ENCODE measurements around the gene TRIM68.
A peak's percentile ranks its signal among the peaks of the same experiment; 100 is the strongest.

Gene TRIM68

GRCh38 chr11:4607781-4608666, at the start of gene TRIM68:
Gene TRIM68, minus strand, starts transcription at chr11:4608231. Its CDS starts 2,727 bp downstream, at chr11:4605504.
- Histone ChIP-seq H3K9me3 (ENCODE audit: control insufficient read depth in 2 of 2, low read length in 2 of 2) (no peaks in the 10 kb centered on the region), H3K27me3 (ENCODE audit: control insufficient read depth in 2 of 2, insufficient read depth in 2 of 2, low read length in 2 of 2) (no peaks in the 10 kb centered on the region), H3K36me3 (ENCODE audit: control insufficient read depth in 2 of 2, insufficient read depth in 2 of 2, low read length in 2 of 2) (peaks cover 11 to 16% of the 10 kb centered on the region in 2 donors), H3K4me3 (ENCODE audit: low read length in 2 of 2) (peak within 1 kb of the TSS; percentile 81 to 86), H3K9ac (ENCODE audit: low read depth in 1 of 2, low read length in 2 of 2) (peak within 1 kb of the TSS; percentile 76 to 79), H3K27ac (ENCODE audit: low read depth in 2 of 2, low read length in 2 of 2) (peak within 1 kb of the TSS; percentile 76 to 83), H3K4me1 (ENCODE audit: control insufficient read depth in 2 of 2, insufficient read depth in 2 of 2, low read length in 2 of 2) (peaks cover 3 to 7% of the 10 kb centered on the region in 2 donors)

GRCh38 chr11:4654635-4655369, 46.8 kb upstream of the TRIM68 start:
- H3K27ac ChIP-seq (ENCODE audit: low read depth in 2 of 2, low read length in 2 of 2) = no peak overlapping the region
- no peak overlapping the region for H3K9ac ChIP-seq (ENCODE audit: low read depth in 1 of 2, low read length in 2 of 2)
- H3K27me3 ChIP-seq (ENCODE audit: control insufficient read depth in 2 of 2, insufficient read depth in 2 of 2, low read length in 2 of 2) = no peaks in the 10 kb centered on the region
- H3K4me3 ChIP-seq (ENCODE audit: low read length in 2 of 2) = no peak overlapping the region
- no peaks in the 10 kb centered on the region for H3K4me1 ChIP-seq (ENCODE audit: control insufficient read depth in 2 of 2, insufficient read depth in 2 of 2, low read length in 2 of 2)
- no peaks in the 10 kb centered on the region for H3K9me3 ChIP-seq (ENCODE audit: control insufficient read depth in 2 of 2, low read length in 2 of 2)
- H3K36me3 ChIP-seq (ENCODE audit: control insufficient read depth in 2 of 2, insufficient read depth in 2 of 2, low read length in 2 of 2) = no peaks in the 10 kb centered on the region

- no peak overlapping the region for H3K4me3 ChIP-seq (ENCODE audit: low read length in 2 of 2)
- no peak overlapping the region for H3K9ac ChIP-seq (ENCODE audit: low read depth in 1 of 2, low read length in 2 of 2)
- H3K27ac ChIP-seq (ENCODE audit: low read depth in 2 of 2, low read length in 2 of 2) = no peak overlapping the region
- no peaks in the 10 kb centered on the region for H3K4me1 ChIP-seq (ENCODE audit: control insufficient read depth in 2 of 2, insufficient read depth in 2 of 2, low read length in 2 of 2)
- H3K9me3 ChIP-seq (ENCODE audit: control insufficient read depth in 2 of 2, low read length in 2 of 2) = no peaks in the 10 kb centered on the region
- H3K36me3 ChIP-seq (ENCODE audit: control insufficient read depth in 2 of 2, insufficient read depth in 2 of 2, low read length in 2 of 2) = no peaks in the 10 kb centered on the region
- H3K27me3 ChIP-seq (ENCODE audit: control insufficient read depth in 2 of 2, insufficient read depth in 2 of 2, low read length in 2 of 2) = no peaks in the 10 kb centered on the region
Observed at GRCh38 chr11:4647766-4648165, 39.7 kb upstream of the TRIM68 start.

GRCh38 chr11:4645974-4646373, 37.9 kb upstream of the TRIM68 start:
- no peaks in the 10 kb centered on the region for H3K27me3 ChIP-seq (ENCODE audit: control insufficient read depth in 2 of 2, insufficient read depth in 2 of 2, low read length in 2 of 2)
- H3K4me3 ChIP-seq (ENCODE audit: low read length in 2 of 2) = no peak overlapping the region
- no peaks in the 10 kb centered on the region for H3K36me3 ChIP-seq (ENCODE audit: control insufficient read depth in 2 of 2, insufficient read depth in 2 of 2, low read length in 2 of 2)
- H3K9me3 ChIP-seq (ENCODE audit: control insufficient read depth in 2 of 2, low read length in 2 of 2) = no peaks in the 10 kb centered on the region
- no peak overlapping the region for H3K9ac ChIP-seq (ENCODE audit: low read depth in 1 of 2, low read length in 2 of 2)
- H3K4me1 ChIP-seq (ENCODE audit: control insufficient read depth in 2 of 2, insufficient read depth in 2 of 2, low read length in 2 of 2) = no peaks in the 10 kb centered on the region
- no peak overlapping the region for H3K27ac ChIP-seq (ENCODE audit: low read depth in 2 of 2, low read length in 2 of 2)

- Histone ChIP-seq H3K27ac (ENCODE audit: low read depth in 2 of 2, low read length in 2 of 2) (no peak overlapping the region), H3K4me3 (ENCODE audit: low read length in 2 of 2) (no peak overlapping the region), H3K9me3 (ENCODE audit: control insufficient read depth in 2 of 2, low read length in 2 of 2) (no peaks in the 10 kb centered on the region), H3K4me1 (ENCODE audit: control insufficient read depth in 2 of 2, insufficient read depth in 2 of 2, low read length in 2 of 2) (no peaks in the 10 kb centered on the region), H3K27me3 (ENCODE audit: control insufficient read depth in 2 of 2, insufficient read depth in 2 of 2, low read length in 2 of 2) (no peaks in the 10 kb centered on the region), H3K9ac (ENCODE audit: low read depth in 1 of 2, low read length in 2 of 2) (no peak overlapping the region), H3K36me3 (ENCODE audit: control insufficient read depth in 2 of 2, insufficient read depth in 2 of 2, low read length in 2 of 2) (no peaks in the 10 kb centered on the region)
Observed at GRCh38 chr11:4644233-4644632, 36.2 kb upstream of the TRIM68 start.

- Histone ChIP-seq H3K36me3 (ENCODE audit: control insufficient read depth in 2 of 2, insufficient read depth in 2 of 2, low read length in 2 of 2) (no peaks in the 10 kb centered on the region), H3K9ac (ENCODE audit: low read depth in 1 of 2, low read length in 2 of 2) (no peak within 1 kb of the TSS), H3K4me1 (ENCODE audit: control insufficient read depth in 2 of 2, insufficient read depth in 2 of 2, low read length in 2 of 2) (no peaks in the 10 kb centered on the region), H3K4me3 (ENCODE audit: low read length in 2 of 2) (no peak within 1 kb of the TSS), H3K27me3 (ENCODE audit: control insufficient read depth in 2 of 2, insufficient read depth in 2 of 2, low read length in 2 of 2) (no peaks in the 10 kb centered on the region), H3K9me3 (ENCODE audit: control insufficient read depth in 2 of 2, low read length in 2 of 2) (no peaks in the 10 kb centered on the region), H3K27ac (ENCODE audit: low read depth in 2 of 2, low read length in 2 of 2) (no peak within 1 kb of the TSS)
Observed at GRCh38 chr11:4643682-4644081, 35.7 kb upstream of the TRIM68 start, which contains the start of gene OR51E1. Gene OR51E1, plus strand, starts transcription at chr11:4643982. Its CDS starts 8,545 bp downstream, at chr11:4652527.

GRCh38 chr11:4643076-4643475, 35.0 kb upstream of the TRIM68 start:
- Histone ChIP-seq H3K4me1 (ENCODE audit: control insufficient read depth in 2 of 2, insufficient read depth in 2 of 2, low read length in 2 of 2) (no peaks in the 10 kb centered on the region), H3K27ac (ENCODE audit: low read depth in 2 of 2, low read length in 2 of 2) (no peak overlapping the region), H3K4me3 (ENCODE audit: low read length in 2 of 2) (no peak overlapping the region), H3K36me3 (ENCODE audit: control insufficient read depth in 2 of 2, insufficient read depth in 2 of 2, low read length in 2 of 2) (no peaks in the 10 kb centered on the region), H3K27me3 (ENCODE audit: control insufficient read depth in 2 of 2, insufficient read depth in 2 of 2, low read length in 2 of 2) (no peaks in the 10 kb centered on the region), H3K9ac (ENCODE audit: low read depth in 1 of 2, low read length in 2 of 2) (no peak overlapping the region), H3K9me3 (ENCODE audit: control insufficient read depth in 2 of 2, low read length in 2 of 2) (no peaks in the 10 kb centered on the region)

GRCh38 chr11:4642043-4642442, 34.0 kb upstream of the TRIM68 start:
- peaks cover under 1 to 1% of the 10 kb centered on the region in 2 donors for H3K4me1 ChIP-seq (ENCODE audit: control insufficient read depth in 2 of 2, insufficient read depth in 2 of 2, low read length in 2 of 2)
- H3K9ac ChIP-seq (ENCODE audit: low read depth in 1 of 2, low read length in 2 of 2) = no peak overlapping the region
- no peaks in the 10 kb centered on the region for H3K27me3 ChIP-seq (ENCODE audit: control insufficient read depth in 2 of 2, insufficient read depth in 2 of 2, low read length in 2 of 2)
- no peaks in the 10 kb centered on the region for H3K36me3 ChIP-seq (ENCODE audit: control insufficient read depth in 2 of 2, insufficient read depth in 2 of 2, low read length in 2 of 2)
- H3K27ac ChIP-seq (ENCODE audit: low read depth in 2 of 2, low read length in 2 of 2) = no peak overlapping the region
- no peak overlapping the region for H3K4me3 ChIP-seq (ENCODE audit: low read length in 2 of 2)
- no peaks in the 10 kb centered on the region for H3K9me3 ChIP-seq (ENCODE audit: control insufficient read depth in 2 of 2, low read length in 2 of 2)

- Histone ChIP-seq H3K4me1 (ENCODE audit: control insufficient read depth in 2 of 2, insufficient read depth in 2 of 2, low read length in 2 of 2) (peaks cover 3% of the 10 kb centered on the region in 2 donors), H3K36me3 (ENCODE audit: control insufficient read depth in 2 of 2, insufficient read depth in 2 of 2, low read length in 2 of 2) (no peaks in the 10 kb centered on the region), H3K27me3 (ENCODE audit: control insufficient read depth in 2 of 2, insufficient read depth in 2 of 2, low read length in 2 of 2) (no peaks in the 10 kb centered on the region)
Observed at GRCh38 chr11:4641501-4641900, 33.5 kb upstream of the TRIM68 start.

GRCh38 chr11:4639931-4640330, 31.9 kb upstream of the TRIM68 start:
- no peak overlapping the region for H3K9ac ChIP-seq (ENCODE audit: low read depth in 1 of 2, low read length in 2 of 2)
- H3K9me3 ChIP-seq (ENCODE audit: control insufficient read depth in 2 of 2, low read length in 2 of 2) = no peaks in the 10 kb centered on the region
- H3K4me1 ChIP-seq (ENCODE audit: control insufficient read depth in 2 of 2, insufficient read depth in 2 of 2, low read length in 2 of 2) = peaks cover 3% of the 10 kb centered on the region in 2 donors
- H3K27ac ChIP-seq (ENCODE audit: low read depth in 2 of 2, low read length in 2 of 2) = no peak overlapping the region
- H3K27me3 ChIP-seq (ENCODE audit: control insufficient read depth in 2 of 2, insufficient read depth in 2 of 2, low read length in 2 of 2) = no peaks in the 10 kb centered on the region
- no peaks in the 10 kb centered on the region for H3K36me3 ChIP-seq (ENCODE audit: control insufficient read depth in 2 of 2, insufficient read depth in 2 of 2, low read length in 2 of 2)
- no peak overlapping the region for H3K4me3 ChIP-seq (ENCODE audit: low read length in 2 of 2)

More at GRCh38 chr11:4641501-4641900, 33.5 kb upstream of the TRIM68 start:
- Histone ChIP-seq H3K9me3 (ENCODE audit: control insufficient read depth in 2 of 2, low read length in 2 of 2) (no peaks in the 10 kb centered on the region), H3K4me3 (ENCODE audit: low read length in 2 of 2) (no peak overlapping the region), H3K27ac (ENCODE audit: low read depth in 2 of 2, low read length in 2 of 2) (no peak overlapping the region), H3K9ac (ENCODE audit: low read depth in 1 of 2, low read length in 2 of 2) (no peak overlapping the region)
